HG03135 (cell line): ENCODE data around the gene ALPK3.
"Not testable (repeated sequence)": the region's sequence is repeated elsewhere in the genome, so short reads cannot be mapped to it uniquely, and the experiment has no call there.

Source experiments
- ATAC-seq: cut with Tn5 transposase; IDR thresholded peaks from one replicate; pipeline ENCODE4 v1.9.1; 2021; ENCODE audit warnings: mild to moderate bottlenecking, moderate library complexity; ENCODE audit not compliant: unreplicated experiment

Gene ALPK3

GRCh38 chr15:84840741-84841429 lies 23.7 kb downstream of the ALPK3 start:
- no peak for ATAC-seq

DNA sequence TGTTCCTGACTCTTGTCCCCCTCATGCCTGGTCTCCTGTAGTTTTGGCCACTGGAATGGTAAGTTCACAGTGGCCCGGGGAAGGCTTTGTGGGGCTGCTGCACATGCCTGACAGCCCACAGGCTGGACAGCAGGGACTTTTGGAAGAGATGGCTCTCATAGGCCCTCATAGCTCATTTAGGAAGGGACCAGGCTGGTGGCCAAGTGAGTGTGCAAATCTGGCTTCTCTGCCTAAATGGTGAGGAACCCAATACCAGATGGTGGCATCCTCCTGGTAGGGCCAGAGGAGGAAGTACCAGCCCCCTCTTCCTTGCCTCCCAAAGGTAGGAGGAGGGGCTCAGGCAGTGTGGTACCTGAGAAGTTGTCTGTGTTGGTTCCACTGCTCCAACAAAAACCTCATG lies 25.6 kb downstream of the ALPK3 start:
- ATAC-seq = no peak

DNA sequence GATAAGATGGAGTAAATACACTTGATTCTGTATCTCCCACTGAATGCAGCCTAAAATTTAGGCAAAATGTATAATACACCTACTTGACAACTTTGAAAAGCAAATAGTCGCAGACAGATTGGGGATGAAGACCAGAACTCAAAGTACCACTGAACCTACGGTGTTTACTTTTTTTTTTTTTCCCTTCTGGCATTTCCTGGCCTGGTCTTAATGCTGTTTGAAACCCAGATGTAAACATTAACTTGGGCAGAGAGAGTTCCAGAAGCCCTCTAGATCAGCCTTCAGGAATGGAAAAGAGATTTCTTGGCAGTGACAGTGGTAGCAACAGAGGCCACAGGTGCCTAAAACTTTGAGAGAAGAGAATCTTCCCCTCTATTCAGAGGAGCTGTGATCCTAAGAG lies 27.8 kb downstream of the ALPK3 start:
- no peak for ATAC-seq

GRCh38 chr15:84845631-84846030 lies 28.5 kb downstream of the ALPK3 start:
- not testable (repeated sequence) for ATAC-seq

DNA sequence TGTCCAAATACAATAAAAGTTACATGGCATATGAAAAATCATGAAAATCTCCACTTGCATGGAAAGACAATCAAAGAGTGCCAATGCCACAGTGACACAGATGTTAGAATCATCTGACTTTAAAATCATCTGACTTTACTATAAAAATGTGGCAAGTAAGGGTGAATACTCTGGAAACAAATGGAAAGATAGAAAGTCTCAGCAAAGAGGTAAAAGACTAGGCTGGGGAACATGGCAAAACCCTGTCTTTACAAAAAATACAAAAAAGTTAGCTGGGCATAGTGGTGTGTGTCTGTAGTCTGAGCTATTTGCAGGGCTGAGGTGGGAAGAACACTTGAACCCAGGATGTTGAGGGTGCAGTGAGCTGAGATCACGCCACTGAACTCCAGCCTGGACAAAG lies 29.1 kb downstream of the ALPK3 start:
- no peak for ATAC-seq

- no peak for ATAC-seq
Observed at GRCh38 chr15:84847382-84847781, 30.2 kb downstream of the ALPK3 start.

DNA sequence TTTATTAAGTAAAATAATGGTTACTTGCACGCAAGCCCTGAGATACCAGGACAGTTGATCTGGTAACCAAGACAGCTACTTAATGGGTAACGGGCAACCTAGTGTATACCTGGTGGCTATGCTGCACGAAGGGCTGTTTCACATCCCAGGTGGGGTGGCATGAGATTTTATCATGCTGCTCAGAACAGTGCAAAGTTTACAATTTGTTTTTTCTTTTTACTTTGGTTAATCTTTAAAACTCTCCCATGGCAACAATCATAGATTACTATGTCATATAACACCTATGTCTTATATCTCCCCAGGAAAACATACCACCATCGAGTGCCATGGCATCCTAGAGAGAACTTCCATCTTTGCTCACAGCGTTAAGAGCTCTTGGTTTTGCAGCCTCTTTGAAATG lies 35.1 kb downstream of the ALPK3 start:
- ATAC-seq = no peak

DNA sequence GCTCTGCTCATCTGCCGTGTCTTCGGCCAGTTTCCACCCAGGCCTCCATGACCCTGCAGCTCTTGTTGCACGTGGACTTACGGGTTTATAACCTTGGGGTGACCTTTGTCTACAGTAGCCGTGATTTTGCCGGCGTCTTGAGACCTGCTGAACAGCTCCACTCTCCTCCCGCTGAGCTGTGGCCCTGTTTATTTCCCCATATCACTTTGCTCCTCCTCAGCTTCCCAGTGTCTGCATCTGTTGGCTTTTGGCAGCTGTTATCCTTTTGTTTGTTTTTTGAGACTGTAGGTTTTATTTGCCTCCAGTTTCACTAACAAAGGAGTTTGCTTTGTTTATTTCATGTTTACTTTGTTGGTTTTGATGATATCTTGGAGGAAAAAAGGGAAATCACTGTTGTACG lies 38.0 kb downstream of the ALPK3 start:
- no peak for ATAC-seq

DNA sequence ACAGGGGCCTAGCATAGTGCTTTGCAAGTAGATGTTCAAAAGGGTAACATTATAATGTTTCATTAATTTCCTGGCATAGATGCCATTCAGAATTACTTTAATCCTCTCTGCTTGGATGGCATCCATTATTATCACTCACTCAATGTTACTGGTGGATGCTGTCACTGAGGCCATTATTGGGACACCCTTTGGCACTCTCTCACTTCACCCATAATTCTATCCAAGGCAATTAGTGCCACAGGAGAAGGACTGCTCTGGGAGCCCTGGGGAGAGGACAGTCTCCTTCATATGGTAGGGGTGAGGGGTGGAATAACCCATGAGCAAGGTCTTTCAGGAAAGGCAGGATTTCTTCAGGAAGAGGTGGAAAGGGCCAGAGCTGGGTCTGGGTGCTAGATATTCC lies 38.6 kb downstream of the ALPK3 start:
- ATAC-seq = no peak

DNA sequence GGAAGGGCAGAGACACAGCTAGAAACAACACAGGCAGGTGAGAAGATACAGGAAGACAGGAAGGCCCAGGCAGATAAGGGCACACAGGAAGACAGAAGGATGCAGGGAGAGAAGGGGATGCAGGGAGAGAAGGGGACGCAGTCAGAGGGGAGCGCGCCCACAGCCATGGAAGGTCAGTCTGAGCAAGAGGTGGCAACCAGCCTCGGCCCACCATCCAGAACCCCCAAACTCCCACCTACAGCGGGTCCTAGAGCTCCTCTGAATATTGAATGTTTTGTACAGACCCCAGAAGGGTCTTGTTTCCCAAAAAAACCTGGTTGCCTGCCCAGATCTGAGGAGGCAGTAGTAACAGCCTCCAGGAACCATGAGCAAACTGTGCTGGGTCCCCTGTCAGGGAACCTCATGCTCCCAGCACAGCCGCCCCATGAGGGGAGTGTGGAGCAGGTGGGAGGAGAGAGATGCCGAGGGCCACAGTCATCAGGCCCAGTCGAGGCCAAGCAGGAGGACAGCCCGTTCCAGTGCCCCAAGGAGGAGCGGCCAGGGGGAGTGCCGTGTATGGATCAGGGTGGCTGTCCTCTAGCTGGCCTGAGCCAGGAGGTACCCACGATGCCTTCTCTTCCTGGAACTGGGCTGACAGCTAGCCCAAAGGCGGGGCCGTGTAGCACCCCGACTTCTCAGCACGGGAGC lies 39.7 kb downstream of the ALPK3 start:
- no peak for ATAC-seq

- ATAC-seq = no peak
Observed at GRCh38 chr15:84857418-84858004, 40.4 kb downstream of the ALPK3 start.

- no peak for ATAC-seq
Observed at GRCh38 chr15:84858231-84858630, 41.1 kb downstream of the ALPK3 start.

DNA sequence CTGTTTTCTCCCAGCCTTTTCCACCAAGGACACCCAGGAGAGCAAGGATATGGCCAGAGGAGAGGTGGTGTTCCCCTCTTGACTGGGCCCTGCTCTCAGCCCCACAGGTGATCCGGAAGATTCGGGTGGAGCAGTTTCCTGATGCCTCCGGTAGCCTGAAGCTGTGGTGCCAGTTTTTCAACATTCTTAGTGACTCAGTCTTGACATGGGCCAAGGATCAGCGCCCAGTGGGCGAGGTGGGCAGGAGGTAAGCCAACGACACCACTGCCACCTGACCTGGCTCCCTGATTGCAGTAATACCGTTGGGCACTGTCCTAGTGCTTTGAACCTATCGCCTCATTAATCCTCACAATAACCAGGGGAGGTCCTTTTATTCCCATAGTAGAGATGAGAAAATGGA lies 42.0 kb downstream of the ALPK3 start:
- ATAC-seq = no peak

GRCh38 chr15:84859651-84860050 lies 42.5 kb downstream of the ALPK3 start:
- ATAC-seq = no peak

- ATAC-seq = no peak
Observed at GRCh38 chr15:84861781-84862180, 44.6 kb downstream of the ALPK3 start.

GRCh38 chr15:84862214-84862975 lies 45.2 kb downstream of the ALPK3 start:
- ATAC-seq = no peak

DNA sequence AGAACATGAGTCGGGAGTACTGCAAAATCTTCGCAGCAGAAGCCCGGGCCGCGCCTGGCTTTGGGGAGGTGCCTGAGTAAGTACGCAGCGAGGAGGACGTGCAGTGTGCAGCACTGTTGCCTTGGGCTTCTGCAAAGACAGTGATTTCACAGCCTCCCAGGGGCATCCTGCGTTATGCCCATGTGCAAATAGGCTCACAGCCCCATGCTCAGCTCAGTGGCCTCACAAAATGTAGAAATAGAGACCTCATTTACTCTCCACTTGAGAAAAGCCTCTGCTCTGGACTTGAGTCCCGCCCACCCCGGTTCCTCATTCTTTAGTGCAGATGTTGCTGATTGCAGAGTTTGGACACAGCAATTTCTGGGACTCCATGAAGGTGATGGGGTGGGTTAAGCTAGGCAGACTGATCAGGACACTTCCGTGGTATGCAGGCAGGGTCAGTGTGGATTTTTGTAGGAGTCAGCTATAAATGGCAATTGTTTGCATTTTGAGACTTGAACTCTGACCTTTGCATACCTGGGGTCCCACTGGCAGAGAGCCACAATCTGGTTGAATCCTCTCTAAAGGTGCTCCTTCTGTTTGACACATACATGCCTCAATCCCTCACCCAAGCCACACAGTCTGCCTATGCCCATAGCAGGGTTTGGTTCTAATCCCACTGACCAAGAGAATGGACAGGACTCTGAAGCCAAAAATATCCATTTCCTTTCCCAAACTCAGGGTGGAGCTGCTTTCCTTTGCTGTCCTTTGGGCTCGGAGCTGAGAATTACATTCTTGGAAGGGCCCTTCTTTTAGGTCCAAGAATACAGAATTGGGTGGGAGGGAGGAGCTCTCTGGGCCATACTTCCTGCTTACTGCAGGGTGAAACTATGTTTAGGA lies 46.6 kb downstream of the ALPK3 start:
- ATAC-seq = no peak

DNA sequence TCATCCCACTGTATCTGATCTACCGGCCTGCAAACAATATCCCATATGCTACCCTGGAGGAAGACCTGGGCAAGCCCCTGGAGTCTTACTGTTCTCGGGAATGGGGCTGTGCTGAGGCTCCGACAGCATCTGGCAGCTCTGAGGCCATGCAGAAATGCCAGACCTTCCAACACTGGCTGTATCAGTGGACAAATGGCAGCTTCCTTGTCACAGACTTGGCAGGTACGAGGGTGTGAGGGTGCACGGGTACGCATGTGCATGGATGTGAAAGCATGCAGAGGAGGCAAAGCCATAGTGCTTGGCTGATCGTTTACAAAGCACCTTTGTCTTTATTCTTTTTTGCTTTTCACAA lies 47.3 kb downstream of the ALPK3 start:
- ATAC-seq = no peak

DNA sequence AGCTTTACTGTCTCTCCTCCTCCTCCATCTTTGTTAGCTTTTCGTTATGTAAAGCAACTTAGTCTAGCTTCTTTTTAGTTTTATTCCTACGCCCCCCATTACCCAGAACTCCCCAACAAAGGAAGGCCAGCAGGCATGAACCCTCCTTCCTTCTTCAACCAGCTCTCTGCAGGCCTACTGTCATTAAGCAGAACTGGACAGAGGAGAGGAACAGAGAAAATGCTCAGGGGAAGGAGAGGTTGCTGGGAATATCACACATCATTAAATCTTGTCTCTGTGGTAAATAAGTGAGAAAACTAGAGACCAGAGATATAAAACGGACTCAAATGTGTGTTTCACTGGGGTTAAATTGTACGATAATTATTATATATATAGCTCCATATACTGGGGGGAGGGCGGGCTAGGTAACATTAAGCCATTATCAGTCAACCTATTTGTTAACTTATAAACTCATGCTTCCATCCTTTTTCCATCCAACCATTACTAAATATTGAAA lies 48.0 kb downstream of the ALPK3 start:
- ATAC-seq = no peak

DNA sequence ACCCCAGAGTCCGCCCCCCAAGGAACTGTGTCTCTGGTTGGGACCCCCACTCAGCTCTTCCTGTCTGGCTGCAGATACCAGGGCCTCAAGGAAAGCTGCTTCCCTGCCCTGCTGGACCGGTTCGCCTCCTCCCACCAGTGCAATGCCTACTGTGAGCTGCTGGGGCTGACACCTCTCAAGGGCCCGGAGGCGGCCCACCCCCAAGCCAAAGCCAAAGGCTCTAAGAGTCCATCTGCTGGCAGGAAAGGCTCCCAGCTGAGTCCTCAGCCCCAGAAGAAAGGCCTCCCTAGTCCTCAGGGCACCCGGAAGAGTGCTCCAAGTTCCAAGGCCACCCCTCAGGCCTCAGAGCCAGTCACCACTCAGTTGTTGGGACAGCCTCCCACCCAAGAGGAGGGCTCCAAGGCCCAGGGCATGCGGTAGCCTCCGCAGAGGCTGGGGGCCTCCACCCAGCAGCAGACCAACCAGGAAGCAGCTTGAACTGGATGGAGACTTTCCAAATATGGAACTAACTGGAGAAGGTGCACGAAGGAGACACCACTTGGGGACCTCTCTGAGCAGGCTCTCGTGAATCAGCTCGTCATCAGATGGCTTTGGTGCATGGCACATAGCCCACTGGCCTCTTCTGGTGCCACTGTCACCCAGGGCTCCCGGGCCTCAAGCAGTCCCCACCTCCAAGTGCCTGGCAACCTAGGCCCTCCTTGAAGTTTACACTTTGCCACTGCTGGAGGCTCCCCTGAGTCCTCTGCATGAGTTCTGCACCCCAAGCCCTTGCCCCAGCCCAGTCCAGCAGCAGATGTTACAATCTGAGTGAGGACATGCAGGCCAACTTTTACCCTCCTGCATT lies 51.1 kb downstream of the ALPK3 start:
- ATAC-seq = no peak
